GM12865 (cell line): ENCODE data around the gene MRTFA.

ENCODE experiments used
- DNase-seq: peaks from one replicate; pipeline ENCODE4 v3.0.0; 2010; ENCODE audit warnings: low read depth
- H3K4me3 ChIP-seq: 2 replicates; pipeline ENCODE4 v1.5.1; 2011; ENCODE audit warnings: mild to moderate bottlenecking, low read depth, low read length, control low read depth
- CTCF ChIP-seq: IDR thresholded peaks from 2 replicates; pipeline ENCODE4 v1.5.1; 2011; ENCODE audit warnings: low read length, control low read depth, low read depth, inconsistent platforms; ENCODE audit not compliant: insufficient read depth; ENCODE audit errors: missing control alignments

The MRTFA gene

GRCh38 chr22:40473703-40474102 is 162.8 kb downstream of the MRTFA start:
- H3K4me3 ChIP-seq = no peak overlapping the region
- no peak for DNase-seq
- no peak for TF ChIP-seq CTCF

- TF ChIP-seq CTCF = no peak
- no peak for DNase-seq
- H3K4me3 ChIP-seq = no peak overlapping the region
Observed at GRCh38 chr22:40472579-40472978, 163.9 kb downstream of the MRTFA start.

- TF ChIP-seq CTCF = no peak
- no peak overlapping the region for H3K4me3 ChIP-seq
- no peak for DNase-seq
Observed at GRCh38 chr22:40472051-40472450, 164.5 kb downstream of the MRTFA start.

GRCh38 chr22:40469181-40469580 is 167.3 kb downstream of the MRTFA start:
- no peak for DNase-seq
- TF ChIP-seq CTCF = no peak
- no peak overlapping the region for H3K4me3 ChIP-seq

GRCh38 chr22:40468616-40469015 is 167.9 kb downstream of the MRTFA start:
- no peak overlapping the region for H3K4me3 ChIP-seq
- DNase-seq = no peak
- no peak for TF ChIP-seq CTCF

GRCh38 chr22:40466976-40467375 is 169.5 kb downstream of the MRTFA start:
- H3K4me3 ChIP-seq = no peak overlapping the region
- DNase-seq = no peak
- no peak for TF ChIP-seq CTCF

- peak overlapping the region; percentile 70 for H3K4me3 ChIP-seq
- no peak for TF ChIP-seq CTCF
- peak; percentile 57 for DNase-seq
Observed at GRCh38 chr22:40463683-40464082, 172.8 kb downstream of the MRTFA start.
